ENCODE results near the gene SEC14L3. TPM values are rescaled to one million over a fixed set of nuclear protein-coding genes. Genes with fewer than 3 reads are reported as not detected.

SEC14L3 gene
- total and polyA plus RNA-seq, 10 of the 15 experiments (the other 5 are each of a cell fraction or from before 2014, with no cell fraction given): 0.03 TPM; not detected in 9

GRCh38 chr22:30506507-30506968 is 34.7 kb upstream of the SEC14L3 start:
- Histone ChIP-seq H2AFZ (ENCODE audit: control insufficient read depth, low read depth, low read length) (no peak overlapping the region), H3K9ac (ENCODE audit: control insufficient read depth, insufficient read depth, low read length) (no peak overlapping the region), H4K20me1 (ENCODE audit: control insufficient read depth, insufficient read depth) (no peaks in the 10 kb centered on the region), H3K27me3 (replicated peaks in 1 of 2; ENCODE audit: control insufficient read depth in 2 of 2, insufficient read depth in 2 of 2, low read length in 1 of 2) (peaks cover 0 to 2% of the 10 kb centered on the region in 2 experiments; a peak in 1 of 4 replicates), H3K27ac (ENCODE audit: control insufficient read depth, insufficient read depth) (no peak overlapping the region), H3K36me3 (ENCODE audit: control insufficient read depth in 2 of 2, insufficient read depth in 2 of 2, low read length in 1 of 2) (no peaks in the 10 kb centered on the region), H3K4me1 (ENCODE audit: control insufficient read depth, insufficient read depth, low read length) (no peaks in the 10 kb centered on the region), H3K9me3 (replicated peaks; ENCODE audit: control insufficient read depth, insufficient read depth, low read length) (no peaks in the 10 kb centered on the region), H3K79me2 (ENCODE audit: control insufficient read depth, insufficient read depth, low read length) (no peaks in the 10 kb centered on the region), H3K4me3 (no peak overlapping the region), H3K4me2 (ENCODE audit: control insufficient read depth, insufficient read depth) (no peak overlapping the region)
- no TSS peak for BruUV-seq (replicated peaks)
- TF ChIP-seq NFYB (IDR thresholded peaks at IDR 0.05; ENCODE audit: insufficient read depth, low read depth, low read length) (no peak), MYB (IDR thresholded peaks at IDR 0.05; ENCODE audit: borderline replicate concordance, low read depth, low read length) (no peak), HDAC2 (IDR thresholded peaks at IDR 0.05) (no peak), PML (IDR thresholded peaks at IDR 0.05; ENCODE audit: low read length) (no peak), WRNIP1 (IDR thresholded peaks at IDR 0.05; ENCODE audit: borderline replicate concordance, low read depth, low read length) (no peak), NR2C1 (IDR thresholded peaks at IDR 0.05) (no peak), MXI1 (IDR thresholded peaks at IDR 0.05; ENCODE audit: low read depth, low read length) (no peak), NKRF (conservative IDR thresholded peaks at IDR 0.05) (no peak), ZNF384 (IDR thresholded peaks at IDR 0.05; ENCODE audit: borderline replicate concordance, low read depth, low read length) (no peak), BCL3 (IDR thresholded peaks at IDR 0.05; ENCODE audit: borderline replicate concordance, insufficient read depth, low read depth, low read length, poor library complexity, severe bottlenecking) (no peak), SREBF2 (IDR thresholded peaks at IDR 0.05; ENCODE audit: low read length) (no peak), RELB (IDR thresholded peaks at IDR 0.05; ENCODE audit: low read depth) (no peak), RCOR1 (conservative IDR thresholded peaks at IDR 0.05; ENCODE audit: low read depth, low read length) (no peak), RUNX3 (IDR thresholded peaks at IDR 0.05; ENCODE audit: low read length) (no peak)
- FAIRE-seq (no peak), ATAC-seq (no peak), DNase-seq (ENCODE audit: low read depth, low spot score) (no peak)
- ChIA-PET CTCF (no interaction called here), RAD21 (ENCODE audit: unreplicated experiment) (no interaction called here), SMC1A (ENCODE audit: uncharacterized antibody, unreplicated experiment) (no interaction called here), POLR2A (interaction anchor here (0.5 kb wide), 1 partner anchor 229 kb away, joined by 6 read pairs; no protein-coding TSS in a partner anchor)
- in situ Hi-C loops (cut with MboI) (no loop called here), intact Hi-C loops (cut with micrococcal nuclease; ENCODE audit: unreplicated experiment) (no loop called here)
- 70% methylated on average over 8 of the region's 8 CpGs for WGBS (ENCODE audit: insufficient coverage, insufficient replicate concordance, low lambda C conversion rate, missing lambda C conversion rate)

Data from GM12878 (cell line).